KG1 (cell line): ENCODE results near the gene ITPR3.
"Not testable (repeated sequence)": the region's sequence is repeated elsewhere in the genome, so short reads cannot be mapped to it uniquely, and the experiment has no call there.

Experiments used
- DNase-seq: peaks from one replicate; lab custom pipeline; 2025; lab: John Stamatoyannopoulos, UW

The ITPR3 gene

GRCh38 chr6:33591424-33592032 lies 29.6 kb upstream of the ITPR3 start:
- no peak for DNase-seq

GRCh38 chr6:33592280-33592594 lies 28.9 kb upstream of the ITPR3 start:
- no peak for DNase-seq

- DNase-seq: no peak
These were observed 28.3 kb upstream of the ITPR3 start for GRCh38 chr6:33592595-33593413.

- no peak for DNase-seq
These were observed 27.8 kb upstream of the ITPR3 start for GRCh38 chr6:33593414-33593727.

- DNase-seq: no peak
These were observed 25.9 kb upstream of the ITPR3 start for GRCh38 chr6:33595001-33595846.

- DNase-seq: not testable (repeated sequence)
These were observed 24.2 kb upstream of the ITPR3 start for GRCh38 chr6:33596894-33597293.

- no peak for DNase-seq
These were observed 23.4 kb upstream of the ITPR3 start for GRCh38 chr6:33597551-33598322.

GRCh38 chr6:33599413-33599938 lies 21.6 kb upstream of the ITPR3 start:
- no peak for DNase-seq

GRCh38 chr6:33600761-33601160 lies 20.4 kb upstream of the ITPR3 start:
- no peak for DNase-seq

- DNase-seq: no peak
These were observed 18.9 kb upstream of the ITPR3 start for GRCh38 chr6:33602180-33602579.

GRCh38 chr6:33604941-33605854 lies 15.9 kb upstream of the ITPR3 start:
- no peak for DNase-seq

GRCh38 chr6:33606642-33607041 lies 14.5 kb upstream of the ITPR3 start:
- DNase-seq: no peak

- DNase-seq: no peak
These were observed 13.9 kb upstream of the ITPR3 start for GRCh38 chr6:33607126-33607783.

- no peak for DNase-seq
These were observed 13.3 kb upstream of the ITPR3 start for GRCh38 chr6:33607784-33608161.

GRCh38 chr6:33609019-33609418 lies 12.1 kb upstream of the ITPR3 start:
- DNase-seq: no peak

- no peak for DNase-seq
These were observed 11.6 kb upstream of the ITPR3 start for GRCh38 chr6:33609528-33609927.

- no peak for DNase-seq
These were observed 11.1 kb upstream of the ITPR3 start for GRCh38 chr6:33610067-33610466.

GRCh38 chr6:33610779-33611732 lies 10.1 kb upstream of the ITPR3 start:
- DNase-seq: no peak

GRCh38 chr6:33613146-33613794 lies 7.9 kb upstream of the ITPR3 start:
- no peak for DNase-seq
